Endothelial cell of hepatic sinusoid (primary cell): Measurements from ENCODE around the gene TAAR6.
"Not testable (repeated sequence)": the region's sequence is repeated elsewhere in the genome, so short reads cannot be mapped to it uniquely, and the experiment has no call there.

Experiments
- in situ Hi-C: cut with HindIII; loops from 2 replicates; pipeline ENCODE4 v1.10.0; 2017; ENCODE audit warnings: low sequenced_read_pairs

TAAR6 gene, protein sequence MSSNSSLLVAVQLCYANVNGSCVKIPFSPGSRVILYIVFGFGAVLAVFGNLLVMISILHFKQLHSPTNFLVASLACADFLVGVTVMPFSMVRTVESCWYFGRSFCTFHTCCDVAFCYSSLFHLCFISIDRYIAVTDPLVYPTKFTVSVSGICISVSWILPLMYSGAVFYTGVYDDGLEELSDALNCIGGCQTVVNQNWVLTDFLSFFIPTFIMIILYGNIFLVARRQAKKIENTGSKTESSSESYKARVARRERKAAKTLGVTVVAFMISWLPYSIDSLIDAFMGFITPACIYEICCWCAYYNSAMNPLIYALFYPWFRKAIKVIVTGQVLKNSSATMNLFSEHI

GRCh38 chr6:132570221-132570777 is at the start of gene TAAR6:
TAAR6 (plus strand) TSS chr6:132570322; CDS start chr6:132570322, 0 bp downstream.
- in situ Hi-C loops, result no loop called here

- in situ Hi-C loops, result no loop called here
These were observed 49.2 kb upstream of the TAAR6 start for GRCh38 chr6:132520953-132521352.

DNA sequence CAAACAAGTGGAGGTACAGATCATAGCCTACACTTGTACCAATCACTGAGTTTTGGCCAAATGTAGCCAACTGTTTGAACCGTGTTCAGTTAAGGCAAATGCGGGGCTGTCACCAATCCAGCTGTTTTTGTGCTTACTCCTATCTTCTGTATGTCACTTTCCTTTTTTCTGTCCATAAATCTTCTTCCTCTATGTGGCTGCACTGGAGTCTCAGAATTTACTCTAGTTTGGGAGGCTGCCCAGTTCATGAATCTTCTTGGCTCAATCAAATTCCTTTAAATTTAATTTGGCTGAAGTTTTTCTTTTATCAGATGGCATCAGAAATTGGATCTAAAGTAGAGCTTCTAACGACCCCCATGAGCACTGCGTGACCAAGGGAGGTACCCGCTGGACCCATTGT is 45.5 kb upstream of the TAAR6 start:
- in situ Hi-C loops, result no loop called here

GRCh38 chr6:132525866-132526265 is 44.3 kb upstream of the TAAR6 start:
- in situ Hi-C loops, result no loop called here

DNA sequence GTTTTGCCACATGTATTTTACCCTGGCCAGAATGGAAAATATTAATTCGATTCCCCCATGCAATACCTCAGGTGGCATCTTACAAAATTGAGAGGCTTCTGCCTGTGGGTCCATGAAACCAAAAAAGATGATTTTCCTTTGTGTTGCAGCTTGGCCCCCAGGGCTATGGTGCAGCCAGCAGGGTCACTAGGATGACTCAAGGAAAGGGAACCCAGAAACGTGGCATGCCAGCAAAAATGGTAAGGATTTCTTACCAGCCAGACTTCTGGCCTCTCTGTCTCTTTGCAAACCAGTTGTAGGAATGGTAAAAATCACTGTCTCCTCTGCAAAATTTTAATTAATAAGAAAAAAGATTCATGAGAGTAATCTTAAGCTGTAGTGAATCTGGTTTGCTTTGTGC is 43.7 kb upstream of the TAAR6 start:
- in situ Hi-C loops, result no loop called here

- in situ Hi-C loops, result no loop called here
These were observed 42.3 kb upstream of the TAAR6 start for GRCh38 chr6:132527791-132528190.

- in situ Hi-C loops, result no loop called here
These were observed 39.7 kb upstream of the TAAR6 start for GRCh38 chr6:132530293-132530974.

- in situ Hi-C loops, result not testable (repeated sequence)
These were observed 35.6 kb upstream of the TAAR6 start for GRCh38 chr6:132534546-132534945.

DNA sequence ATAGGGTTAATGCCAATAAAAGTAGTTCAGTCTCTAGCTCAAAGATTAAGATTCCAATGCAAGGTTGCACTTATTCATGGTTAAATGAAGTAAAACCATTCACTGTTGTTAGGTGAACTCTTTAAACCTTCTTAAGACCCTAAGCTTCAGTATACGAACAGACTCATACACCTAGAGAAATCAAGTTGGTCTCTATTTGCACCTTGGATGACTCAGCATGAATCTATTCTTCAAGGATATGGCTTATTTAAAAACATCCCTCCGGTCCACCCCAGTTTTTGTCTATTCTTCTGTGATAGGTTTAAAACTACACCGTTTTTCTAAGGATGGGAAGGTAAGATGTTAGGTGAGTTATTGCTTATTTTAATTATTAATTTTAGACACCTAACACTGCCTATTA is 33.0 kb upstream of the TAAR6 start:
- in situ Hi-C loops, result no loop called here

- in situ Hi-C loops, result no loop called here
These were observed 32.1 kb upstream of the TAAR6 start, which contains the start of gene TAAR9 for GRCh38 chr6:132537977-132538376. TAAR9 (plus strand) TSS chr6:132538277; CDS start chr6:132538290, 13 bp downstream.

- in situ Hi-C loops, result no loop called here
These were observed 25.3 kb upstream of the TAAR6 start for GRCh38 chr6:132544826-132545225.

DNA sequence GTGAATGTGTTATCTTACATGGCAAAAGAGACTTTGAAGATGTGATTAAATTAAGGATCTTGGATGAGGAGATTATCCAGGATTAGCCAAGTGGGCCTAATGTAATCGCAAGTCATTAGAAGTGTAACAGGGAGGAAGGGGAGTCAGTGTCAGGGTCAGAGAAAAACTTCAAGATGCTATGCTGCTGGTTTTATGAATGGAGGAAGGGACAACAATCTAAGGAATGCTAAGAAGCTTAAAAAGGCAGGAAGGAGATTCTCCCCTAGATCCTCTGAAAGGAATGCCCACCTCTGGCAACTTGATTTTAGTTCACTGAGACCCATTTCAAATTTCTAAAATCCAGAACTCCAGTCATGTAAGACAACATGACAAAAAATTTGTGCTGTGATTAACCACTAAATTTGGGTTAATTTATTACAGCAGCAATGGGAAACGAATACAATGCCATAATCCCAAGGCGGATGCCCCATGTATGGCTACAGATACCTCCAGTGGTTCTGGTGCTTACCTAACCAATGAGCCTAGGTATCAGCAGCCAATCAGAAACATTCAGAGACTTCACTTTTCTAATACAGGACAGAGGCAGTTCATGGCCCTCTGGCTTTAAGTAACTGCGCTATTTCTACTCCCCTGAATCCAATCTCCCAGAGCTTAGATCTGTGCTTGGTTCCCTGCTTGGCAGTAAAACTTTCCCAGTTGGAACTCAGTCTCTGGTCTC is 21.2 kb upstream of the TAAR6 start:
- in situ Hi-C loops, result no loop called here

- in situ Hi-C loops, result no loop called here
These were observed 18.9 kb upstream of the TAAR6 start for GRCh38 chr6:132551214-132551613.

- in situ Hi-C loops, result no loop called here
These were observed 17.8 kb upstream of the TAAR6 start, which contains the start of gene TAAR8 for GRCh38 chr6:132552372-132552771. TAAR8 (plus strand) TSS chr6:132552672; CDS start chr6:132552693, 21 bp downstream.

- in situ Hi-C loops, result not testable (repeated sequence)
These were observed 10.0 kb upstream of the TAAR6 start for GRCh38 chr6:132560087-132560486.

- in situ Hi-C loops, result no loop called here
These were observed 3.7 kb upstream of the TAAR6 start for GRCh38 chr6:132566404-132566803.

- in situ Hi-C loops, result no loop called here
These were observed 2.6 kb upstream of the TAAR6 start for GRCh38 chr6:132567566-132567965.

- in situ Hi-C loops, result no loop called here
These were observed 1.5 kb upstream of the TAAR6 start for GRCh38 chr6:132568611-132569010.

DNA sequence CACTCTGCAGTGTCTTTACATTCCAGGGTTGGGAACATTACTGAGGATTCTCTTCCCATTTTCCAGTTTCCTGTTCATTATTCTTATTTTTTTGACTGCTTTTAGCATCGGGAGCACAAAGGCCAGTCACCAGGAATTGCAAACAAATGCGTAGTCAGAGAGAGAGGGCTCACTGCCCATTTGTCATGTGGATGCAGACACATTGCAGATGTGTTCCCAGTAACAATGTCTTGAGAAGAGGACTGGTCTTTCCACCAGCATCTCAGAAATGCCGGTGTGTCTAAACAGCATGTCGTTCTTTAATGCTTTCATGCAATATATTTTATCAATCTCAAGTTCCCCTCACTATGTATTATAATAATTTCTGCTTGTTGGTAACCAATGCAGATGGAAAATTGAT is 952 bp upstream of the TAAR6 start:
- in situ Hi-C loops, result no loop called here

GRCh38 chr6:132571774-132572173 is 1.7 kb downstream of the TAAR6 start:
- in situ Hi-C loops, result no loop called here

DNA sequence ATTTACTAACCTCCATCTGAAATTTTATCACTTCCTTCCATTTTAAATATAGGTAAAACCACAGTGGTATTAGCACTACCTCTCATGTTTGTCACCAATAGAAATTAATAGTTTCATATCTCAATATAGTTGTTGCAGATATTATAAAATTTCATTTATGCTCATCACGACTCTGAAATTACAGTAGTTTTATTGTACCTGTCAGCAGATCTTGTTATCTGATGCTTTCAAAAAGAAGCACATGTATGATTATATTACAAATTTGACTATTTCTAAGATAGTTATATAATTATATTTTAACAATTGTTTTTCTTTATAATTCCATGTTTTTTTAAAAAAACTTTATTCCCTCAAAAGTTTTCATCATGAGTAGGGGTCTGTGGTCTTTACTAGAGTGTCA is 14.6 kb downstream of the TAAR6 start:
- in situ Hi-C loops, result no loop called here
